ENCODE measurements around the gene SAFB2.
A peak's percentile ranks its signal among the peaks of the same experiment; 100 is the strongest.

Gene SAFB2

GRCh38 chr19:5588906-5589676 lies 33.5 kb downstream of the SAFB2 start:
- Mint-ChIP-seq H3K9me3 (no peaks in the 10 kb centered on the region), H3K36me3 (peaks cover 37% of the 10 kb centered on the region), H3K27me3 (no peaks in the 10 kb centered on the region), H3K4me3 (no peak overlapping the region), H3K4me1 (no peaks in the 10 kb centered on the region), H3K27ac (no peak overlapping the region)
- no peak for ATAC-seq (ENCODE audit: low read depth)
- no peak for DNase-seq (ENCODE audit: low spot score in 2 of 2)

GRCh38 chr19:5588441-5588840 lies 34.1 kb downstream of the SAFB2 start:
- Mint-ChIP-seq H3K36me3 (peaks cover 33% of the 10 kb centered on the region), H3K4me3 (no peak overlapping the region)
- ATAC-seq (ENCODE audit: low read depth) = no peak

GRCh38 chr19:5587661-5588060 lies 34.9 kb downstream of the SAFB2 start:
- Mint-ChIP-seq H3K4me1 (no peaks in the 10 kb centered on the region), H3K9me3 (no peaks in the 10 kb centered on the region), H3K36me3 (peaks cover 28% of the 10 kb centered on the region), H3K27me3 (no peaks in the 10 kb centered on the region), H3K27ac (no peak overlapping the region), H3K4me3 (no peak overlapping the region)
- no peak for ATAC-seq (ENCODE audit: low read depth)
- no peak for DNase-seq (ENCODE audit: low spot score in 2 of 2)

More at GRCh38 chr19:5588441-5588840, 34.1 kb downstream of the SAFB2 start:
- no peak for DNase-seq (ENCODE audit: low spot score in 2 of 2)
- H3K9me3 Mint-ChIP-seq = no peaks in the 10 kb centered on the region
- no peaks in the 10 kb centered on the region for H3K4me1 Mint-ChIP-seq
- no peak overlapping the region for H3K27ac Mint-ChIP-seq
- no peaks in the 10 kb centered on the region for H3K27me3 Mint-ChIP-seq

DNA sequence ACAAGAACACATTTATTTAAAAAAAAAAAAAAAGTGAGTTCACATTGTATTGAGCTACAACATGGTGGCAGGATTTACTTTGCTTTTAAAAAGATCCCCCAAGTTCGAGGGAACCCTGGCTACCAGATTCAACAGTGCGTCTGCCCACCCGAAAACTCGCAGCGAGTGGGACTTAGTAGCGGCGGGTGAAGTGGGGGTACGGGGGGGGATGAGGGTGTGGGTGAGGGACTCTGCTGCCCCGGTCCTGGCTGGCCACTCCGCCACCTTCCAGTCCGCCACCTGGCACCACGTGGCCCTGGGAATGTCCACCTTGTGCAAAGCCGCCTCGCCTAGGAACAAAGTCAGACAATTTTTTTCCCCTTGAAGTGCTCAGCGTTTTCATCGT lies 35.5 kb downstream of the SAFB2 start:
- Mint-ChIP-seq H3K4me1 (no peaks in the 10 kb centered on the region), H3K9me3 (no peaks in the 10 kb centered on the region), H3K4me3 (no peak overlapping the region), H3K27me3 (no peaks in the 10 kb centered on the region), H3K27ac (no peak overlapping the region), H3K36me3 (peaks cover 26% of the 10 kb centered on the region)
- no peak for ATAC-seq (ENCODE audit: low read depth)
- DNase-seq (ENCODE audit: low spot score in 2 of 2) = no peak

- Mint-ChIP-seq H3K27me3 (no peaks in the 10 kb centered on the region), H3K4me1 (no peaks in the 10 kb centered on the region), H3K27ac (no peak overlapping the region), H3K9me3 (no peaks in the 10 kb centered on the region), H3K36me3 (peaks cover 24% of the 10 kb centered on the region), H3K4me3 (no peak overlapping the region)
- ATAC-seq (ENCODE audit: low read depth) (no peak), DNase-seq (ENCODE audit: low spot score in 2 of 2) (no peak)
Measured at GRCh38 chr19:5586300-5587070, 36.1 kb downstream of the SAFB2 start.

DNA sequence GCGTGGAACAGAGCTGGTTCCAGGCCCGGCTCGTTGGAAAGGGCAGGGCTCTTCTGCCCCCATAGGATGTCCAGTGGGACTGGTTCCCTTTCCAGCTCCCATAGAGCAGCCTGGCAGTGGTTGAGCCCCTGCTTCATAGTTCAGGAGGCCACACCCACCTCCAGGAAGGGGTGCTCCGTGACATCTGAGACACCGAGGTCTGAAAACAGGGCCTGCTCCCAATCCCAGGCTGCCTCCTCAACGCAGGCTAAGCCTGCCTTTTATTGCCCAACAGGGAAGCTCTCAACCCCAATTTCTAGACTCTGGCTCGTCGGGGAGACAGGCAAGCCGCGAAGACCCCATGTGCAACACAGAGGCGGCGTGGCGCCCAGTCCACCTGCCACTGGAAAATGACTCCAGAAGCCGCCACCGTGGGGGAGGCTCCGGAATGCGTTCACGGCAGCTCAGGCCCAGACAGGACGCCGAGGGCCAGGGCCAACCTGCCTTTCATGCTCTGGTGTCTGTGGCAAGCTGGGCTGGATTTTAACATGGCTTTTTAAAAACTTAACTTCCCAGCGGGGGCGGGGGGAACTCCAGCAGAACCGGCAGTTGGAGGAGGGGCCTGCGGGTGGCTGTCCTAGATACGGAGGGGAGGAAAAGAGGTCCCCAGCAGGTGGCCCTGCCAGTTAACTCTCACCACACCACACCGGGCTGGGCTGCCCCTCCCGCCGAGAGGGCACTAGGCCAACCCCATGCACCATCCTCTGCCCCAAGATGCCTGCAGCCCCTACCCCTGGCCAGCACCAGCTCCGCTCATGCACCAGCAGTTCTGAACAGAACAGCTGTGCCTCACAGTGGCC lies 36.9 kb downstream of the SAFB2 start:
- H3K27me3 Mint-ChIP-seq = no peaks in the 10 kb centered on the region
- H3K9me3 Mint-ChIP-seq = no peaks in the 10 kb centered on the region
- ATAC-seq (ENCODE audit: low read depth) (no peak), DNase-seq (ENCODE audit: low spot score in 2 of 2) (no peak)
- H3K4me3 Mint-ChIP-seq = no peak overlapping the region
- peaks cover 23% of the 10 kb centered on the region for H3K36me3 Mint-ChIP-seq
- no peak overlapping the region for H3K27ac Mint-ChIP-seq
- no peaks in the 10 kb centered on the region for H3K4me1 Mint-ChIP-seq

DNA sequence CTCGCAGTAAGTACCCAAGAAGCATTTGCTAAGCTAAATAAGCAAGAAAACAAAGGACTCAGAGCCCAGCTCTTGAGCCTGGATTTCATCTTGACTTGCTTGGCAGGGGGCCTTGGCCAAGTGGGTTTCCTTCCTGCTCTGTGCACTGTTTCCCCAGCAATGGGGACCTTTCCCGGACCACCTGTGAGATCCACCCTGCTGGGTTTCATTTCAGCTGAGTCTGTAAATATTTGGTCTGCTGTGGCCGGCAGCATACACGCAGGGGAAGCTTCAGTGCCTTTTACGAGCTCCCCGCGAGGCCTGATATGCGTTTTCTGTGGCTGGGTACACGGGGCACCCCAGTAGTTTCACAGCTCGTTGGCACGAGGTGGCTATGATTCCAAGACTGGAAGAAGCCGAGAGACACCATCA lies 42.4 kb downstream of the SAFB2 start:
- peaks cover 7% of the 10 kb centered on the region for H3K4me1 Mint-ChIP-seq
- no peaks in the 10 kb centered on the region for H3K9me3 Mint-ChIP-seq
- DNase-seq (ENCODE audit: low spot score in 2 of 2) = no peak
- no peaks in the 10 kb centered on the region for H3K36me3 Mint-ChIP-seq
- no peak overlapping the region for H3K4me3 Mint-ChIP-seq
- no peak overlapping the region for H3K27ac Mint-ChIP-seq
- ATAC-seq (ENCODE audit: low read depth) = no peak
- H3K27me3 Mint-ChIP-seq = no peaks in the 10 kb centered on the region

DNA sequence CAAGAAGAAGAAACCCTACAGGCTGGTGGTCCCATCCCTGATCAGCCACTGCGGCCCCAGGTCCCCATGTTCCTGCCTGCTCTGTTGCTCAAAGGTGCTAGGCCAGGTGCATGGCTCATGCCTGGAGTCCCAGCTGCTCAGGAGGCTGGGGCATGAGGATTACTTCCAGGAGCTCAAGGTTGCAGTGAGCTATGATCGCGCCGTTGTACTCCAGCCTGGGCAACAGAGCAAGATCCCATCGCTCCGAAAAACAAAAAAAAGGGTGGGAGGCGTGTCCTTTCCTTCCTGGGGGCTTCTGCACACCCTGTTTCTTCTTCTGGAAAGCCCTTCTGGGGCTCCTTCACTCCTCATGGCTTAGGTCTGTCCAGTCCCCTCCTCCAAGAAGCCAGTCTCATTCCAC lies 42.9 kb downstream of the SAFB2 start:
- no peak overlapping the region for H3K4me3 Mint-ChIP-seq
- no peaks in the 10 kb centered on the region for H3K27me3 Mint-ChIP-seq
- no peak for DNase-seq (ENCODE audit: low spot score in 2 of 2)
- H3K9me3 Mint-ChIP-seq = no peaks in the 10 kb centered on the region
- H3K27ac Mint-ChIP-seq = no peak overlapping the region
- peaks cover under 1% of the 10 kb centered on the region for H3K36me3 Mint-ChIP-seq
- no peak for ATAC-seq (ENCODE audit: low read depth)
- H3K4me1 Mint-ChIP-seq = peaks cover 7% of the 10 kb centered on the region

- Mint-ChIP-seq H3K4me3 (no peak overlapping the region), H3K27ac (no peak overlapping the region)
Measured at GRCh38 chr19:5579286-5579685, 43.3 kb downstream of the SAFB2 start.

DNA sequence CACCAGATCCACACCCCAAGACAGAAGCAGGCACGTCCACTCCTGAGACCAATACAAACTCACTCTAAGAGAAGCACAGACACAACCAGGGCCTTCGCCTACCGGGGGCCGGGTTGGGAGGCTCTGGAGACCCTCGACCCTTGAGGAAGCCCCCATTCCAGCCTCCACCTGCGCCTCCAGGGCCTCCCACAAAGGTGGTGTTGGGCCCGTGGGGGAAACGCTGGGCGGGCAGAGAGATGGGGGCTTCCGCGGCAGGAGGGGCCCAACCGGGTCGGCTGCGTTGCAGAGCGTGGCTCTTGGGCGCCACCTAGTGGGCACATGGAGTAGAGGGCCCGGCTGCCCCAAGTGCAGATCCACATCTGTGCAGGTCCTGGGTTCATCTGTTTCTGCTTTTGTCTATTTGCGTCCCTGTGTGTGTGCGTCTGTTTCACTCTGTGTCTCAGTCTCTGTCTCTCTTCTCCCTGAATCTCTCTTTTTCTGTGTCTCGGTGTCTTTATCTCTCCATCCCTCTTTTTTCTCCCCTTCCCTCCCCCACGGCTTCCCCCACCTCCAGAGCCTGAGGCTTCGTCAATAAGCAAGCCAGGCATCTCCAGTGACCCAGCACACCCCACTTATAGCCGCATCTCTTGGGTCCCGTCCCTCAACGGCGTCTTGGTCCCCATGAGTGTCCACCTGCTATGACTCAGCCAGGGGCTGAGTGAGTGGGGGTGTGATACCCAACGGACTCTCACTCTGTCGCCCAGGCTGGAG lies 44.3 kb downstream of the SAFB2 start:
- Mint-ChIP-seq H3K4me1 (peaks cover 7% of the 10 kb centered on the region), H3K4me3 (no peak overlapping the region), H3K27me3 (no peaks in the 10 kb centered on the region), H3K36me3 (peaks cover 3% of the 10 kb centered on the region), H3K27ac (no peak overlapping the region), H3K9me3 (peaks cover 2% of the 10 kb centered on the region)
- peak; percentile 90 for ATAC-seq (ENCODE audit: low read depth)
- peak; percentile 66 to 80 for DNase-seq (ENCODE audit: low spot score in 2 of 2)

More at GRCh38 chr19:5579286-5579685, 43.3 kb downstream of the SAFB2 start:
- Mint-ChIP-seq H3K27me3 (no peaks in the 10 kb centered on the region), H3K4me1 (peaks cover 7% of the 10 kb centered on the region), H3K9me3 (peaks cover 2% of the 10 kb centered on the region), H3K36me3 (peaks cover 3% of the 10 kb centered on the region)
- no peak for ATAC-seq (ENCODE audit: low read depth)
- no peak for DNase-seq (ENCODE audit: low spot score in 2 of 2)

- DNase-seq (ENCODE audit: low spot score in 2 of 2) (no peak), ATAC-seq (ENCODE audit: low read depth) (no peak)
- Mint-ChIP-seq H3K36me3 (peaks cover 5% of the 10 kb centered on the region), H3K9me3 (peaks cover 2% of the 10 kb centered on the region), H3K4me1 (peaks cover 7% of the 10 kb centered on the region), H3K27me3 (no peaks in the 10 kb centered on the region), H3K27ac (no peak overlapping the region), H3K4me3 (no peak overlapping the region)
Measured at GRCh38 chr19:5575590-5575989, 47.0 kb downstream of the SAFB2 start.

DNA sequence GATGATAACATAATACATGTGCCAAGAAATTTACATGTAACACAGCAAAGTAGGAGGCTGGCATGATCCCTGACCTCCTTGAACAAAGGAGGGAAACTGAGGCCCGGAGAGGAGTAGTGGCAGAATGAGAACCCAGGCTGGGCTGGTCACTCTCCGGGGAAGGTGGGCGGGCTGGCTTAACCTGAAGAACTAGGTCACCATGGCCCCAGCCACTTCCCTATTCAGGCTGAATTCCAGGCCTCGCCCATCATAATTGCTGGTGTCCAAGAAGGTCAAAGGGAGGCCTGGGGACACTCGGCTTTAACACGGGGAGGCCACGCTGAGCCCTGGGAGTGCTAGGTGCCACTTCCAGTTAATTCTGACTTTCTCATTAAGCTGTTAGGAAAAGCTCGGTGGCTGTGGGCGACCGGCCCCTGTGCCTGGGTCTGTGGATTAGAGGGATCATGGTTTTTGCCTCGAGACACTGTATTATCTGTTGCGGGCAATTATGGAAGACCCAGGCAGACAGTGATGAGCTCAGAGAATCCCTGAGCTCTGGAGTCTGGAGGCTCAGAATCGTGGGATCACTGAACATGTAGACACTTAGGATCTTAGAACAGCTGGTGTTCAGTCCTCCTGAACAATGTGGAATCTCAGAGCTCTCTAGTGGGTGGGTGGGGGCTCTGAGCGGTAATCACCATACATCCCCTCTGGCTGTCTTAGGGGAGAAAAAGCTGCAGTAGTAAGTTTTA lies 49.9 kb downstream of the SAFB2 start:
- Mint-ChIP-seq H3K27ac (no peak overlapping the region), H3K4me1 (peaks cover under 1% of the 10 kb centered on the region), H3K27me3 (peaks cover 2% of the 10 kb centered on the region), H3K9me3 (peaks cover 2% of the 10 kb centered on the region), H3K36me3 (peaks cover 5% of the 10 kb centered on the region), H3K4me3 (no peak overlapping the region)
- ATAC-seq (ENCODE audit: low read depth) (no peak), DNase-seq (ENCODE audit: low spot score in 2 of 2) (no peak)

DNA sequence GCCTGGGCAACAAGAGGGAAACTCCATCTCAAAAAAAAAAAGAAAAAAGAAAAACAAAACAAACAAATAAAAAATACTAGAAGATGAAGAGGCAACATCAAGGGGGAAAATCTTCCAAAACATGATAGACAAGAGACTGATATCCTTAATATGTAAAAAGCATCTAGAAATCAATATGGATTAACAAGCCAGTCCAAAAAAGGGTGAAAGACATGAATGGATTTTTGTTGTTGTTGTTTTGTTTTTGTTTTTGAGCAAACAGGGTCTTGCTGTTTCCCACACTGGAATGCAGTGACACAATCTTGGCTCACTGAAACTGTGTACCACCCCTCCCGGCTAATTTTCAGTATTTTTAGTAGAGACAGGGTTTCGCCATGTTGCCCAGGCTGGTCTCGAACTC lies 50.8 kb downstream of the SAFB2 start:
- Mint-ChIP-seq H3K4me3 (no peak overlapping the region), H3K4me1 (no peaks in the 10 kb centered on the region), H3K9me3 (peaks cover 2% of the 10 kb centered on the region), H3K27ac (no peak overlapping the region), H3K36me3 (peaks cover 5% of the 10 kb centered on the region), H3K27me3 (peaks cover 2% of the 10 kb centered on the region)
- DNase-seq (ENCODE audit: low spot score in 2 of 2) (no peak), ATAC-seq (ENCODE audit: low read depth) (no peak)
